Stimulated activated CD4-positive, alpha-beta T cell treated with anti-CD3 and anti-CD28 coated beads, Interleukin-4, amount 100 ng/mL, for 48 hours (primary cell): ENCODE data around the gene MAD1L1.
A peak's percentile ranks its signal among the peaks of the same experiment; 100 is the strongest.
"Not testable (repeated sequence)": the region's sequence is repeated elsewhere in the genome, so short reads cannot be mapped to it uniquely, and the experiment has no call there.

ENCODE experiments used
- DNase-seq, 2 donors: peaks; one replicate each; pipeline ENCODE4 v3.0.0-alpha.2; 2020; ENCODE audit warnings: low read depth in 2 of 2

Gene MAD1L1

DNA sequence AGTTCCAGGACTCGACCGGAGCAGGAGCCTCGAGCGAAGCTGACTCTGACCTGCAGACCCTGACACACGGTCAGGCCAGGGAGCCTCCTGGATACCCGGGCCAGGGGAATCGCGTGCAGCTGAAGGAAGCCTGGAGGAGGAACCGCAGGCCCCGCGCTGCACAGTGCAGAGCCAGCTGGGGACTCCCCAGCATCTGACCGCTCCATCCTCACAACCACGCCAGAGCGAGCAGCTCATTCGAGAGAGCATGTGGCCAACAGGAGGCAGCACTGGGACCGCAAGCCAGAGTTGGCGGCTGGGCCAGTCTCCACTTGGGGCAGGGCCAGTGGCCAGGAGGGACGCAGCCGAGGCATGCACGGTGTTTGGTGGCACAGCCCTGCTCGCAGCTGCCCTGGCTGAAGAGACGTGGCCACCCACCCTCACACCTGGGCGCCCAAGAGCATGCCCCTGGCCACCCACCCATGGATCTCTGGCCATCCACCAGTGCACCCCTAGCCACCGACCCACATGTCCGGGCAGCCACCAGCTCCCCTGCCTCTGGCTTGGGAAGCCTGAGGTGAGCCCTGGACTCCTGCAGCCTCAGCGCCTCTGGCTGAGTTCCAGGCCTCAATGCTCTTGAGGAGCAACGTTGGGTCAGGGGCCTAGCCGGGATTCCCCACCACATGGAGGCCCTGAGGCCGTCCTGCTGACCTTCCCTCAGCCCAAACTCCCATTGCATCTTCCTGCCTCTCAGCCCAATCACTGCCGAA, 348.7 kb downstream of the MAD1L1 start:
- DNase-seq, result no peak

DNA sequence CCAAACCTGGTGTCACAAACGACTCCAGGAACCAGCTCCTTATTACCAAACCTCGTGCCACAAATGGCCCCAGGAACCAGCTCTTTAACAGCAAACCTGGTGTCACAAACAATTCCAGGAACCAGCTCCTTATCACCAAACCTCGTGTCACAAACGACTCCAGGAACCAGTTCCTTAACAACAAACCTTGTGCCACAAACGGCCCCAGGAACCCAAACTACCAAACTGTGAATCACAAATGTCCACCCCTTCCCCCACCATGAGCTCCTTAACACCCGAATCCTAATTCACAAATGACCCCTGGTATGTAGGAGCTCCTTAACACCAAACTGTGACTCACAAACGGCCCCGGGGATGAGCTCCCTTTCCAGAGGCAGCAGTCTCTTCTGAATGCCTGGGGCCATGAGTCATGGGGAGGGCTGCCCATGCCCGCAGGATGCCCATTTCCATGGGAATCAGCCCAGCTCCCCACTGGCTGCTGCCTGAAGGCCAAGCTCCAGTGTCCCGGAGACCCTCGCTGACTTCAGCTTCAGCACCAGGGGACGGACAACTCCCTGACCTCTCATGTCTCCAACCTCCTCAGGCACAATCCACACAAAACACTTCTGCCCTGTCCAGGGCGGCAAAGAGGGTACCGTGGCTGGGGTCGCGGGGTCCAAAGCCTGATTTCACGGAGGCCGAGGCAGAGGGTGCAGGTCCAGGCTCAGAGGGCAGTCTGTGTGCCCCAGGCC, 349.5 kb downstream of the MAD1L1 start:
- DNase-seq, result no peak

- DNase-seq, result no peak
Observed at GRCh38 chr7:1882451-1882850, 350.3 kb downstream of the MAD1L1 start.

GRCh38 chr7:1881946-1882345, 350.8 kb downstream of the MAD1L1 start:
- DNase-seq, result no peak

- not testable (repeated sequence) for DNase-seq
Observed at GRCh38 chr7:1876641-1877040, 356.1 kb downstream of the MAD1L1 start.

GRCh38 chr7:1875392-1876199, 357.1 kb downstream of the MAD1L1 start:
- DNase-seq, result peak in 1 of 2 donors; percentile 3

GRCh38 chr7:1874590-1875391, 358.0 kb downstream of the MAD1L1 start:
- not testable (repeated sequence) for DNase-seq

GRCh38 chr7:1873857-1874589, 358.7 kb downstream of the MAD1L1 start:
- no peak for DNase-seq

DNA sequence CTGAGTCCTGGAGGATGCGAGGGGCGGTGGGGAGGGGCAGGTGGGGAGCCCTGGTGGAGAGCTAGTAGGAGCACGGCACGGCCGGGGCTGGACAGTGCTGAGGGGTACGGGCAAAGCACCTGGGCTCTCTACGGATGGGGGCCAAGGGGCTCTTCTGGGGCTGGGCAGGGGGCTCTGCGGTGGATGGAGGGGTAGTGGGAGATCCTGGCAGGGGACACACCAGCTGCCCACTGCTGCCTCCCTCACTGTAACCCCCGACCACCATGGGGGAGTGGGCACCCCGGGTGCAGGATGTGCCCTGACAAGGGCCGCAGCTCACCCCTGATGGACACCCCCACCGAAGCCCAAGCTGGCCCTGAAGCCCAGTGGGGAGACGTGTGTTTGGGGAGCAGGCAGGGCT, 359.3 kb downstream of the MAD1L1 start:
- DNase-seq, result no peak

- DNase-seq, result no peak
Observed at GRCh38 chr7:1873070-1873405, 359.7 kb downstream of the MAD1L1 start.

DNA sequence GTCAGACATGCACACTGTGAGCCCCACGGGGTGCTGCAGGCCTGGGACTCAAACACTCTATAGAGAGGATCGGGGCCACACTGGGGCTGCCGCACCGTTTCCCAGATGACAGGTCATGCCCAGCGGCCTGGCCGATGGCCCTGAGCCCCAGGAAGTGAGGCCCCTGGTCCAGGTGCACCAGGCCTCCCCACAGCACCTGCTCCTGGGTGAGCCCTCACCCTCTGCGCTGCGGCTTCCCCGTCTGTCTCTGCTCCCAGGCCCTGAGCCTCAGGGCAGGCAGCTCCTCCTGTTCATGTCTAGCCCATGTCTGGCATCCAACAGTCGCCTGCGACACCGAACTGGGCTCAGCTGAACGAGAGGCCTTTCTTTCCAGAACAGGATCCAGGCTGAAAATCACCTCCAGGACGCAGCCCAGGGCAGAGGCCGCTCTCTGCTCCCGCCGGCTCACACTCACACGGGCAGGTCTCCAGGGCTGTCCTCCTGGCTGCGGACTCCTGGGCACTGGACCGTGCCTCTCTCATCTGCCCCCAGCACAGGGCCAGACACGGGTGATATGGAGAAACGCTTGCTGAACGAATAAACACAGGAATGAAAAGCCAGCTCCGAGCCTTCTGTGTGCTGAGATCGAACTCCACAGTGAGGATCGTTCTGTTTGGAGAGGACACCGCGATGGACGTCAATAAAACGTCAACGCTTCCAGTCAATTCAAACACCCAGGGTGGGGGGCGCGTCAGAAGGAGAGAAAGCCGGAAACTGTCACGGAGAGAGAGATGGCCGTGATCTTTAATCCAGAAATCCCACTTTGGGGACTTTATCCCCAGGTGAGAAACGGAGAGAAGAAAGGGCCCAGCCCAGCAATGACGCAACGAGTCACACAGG, 360.3 kb downstream of the MAD1L1 start:
- DNase-seq, result no peak

DNA sequence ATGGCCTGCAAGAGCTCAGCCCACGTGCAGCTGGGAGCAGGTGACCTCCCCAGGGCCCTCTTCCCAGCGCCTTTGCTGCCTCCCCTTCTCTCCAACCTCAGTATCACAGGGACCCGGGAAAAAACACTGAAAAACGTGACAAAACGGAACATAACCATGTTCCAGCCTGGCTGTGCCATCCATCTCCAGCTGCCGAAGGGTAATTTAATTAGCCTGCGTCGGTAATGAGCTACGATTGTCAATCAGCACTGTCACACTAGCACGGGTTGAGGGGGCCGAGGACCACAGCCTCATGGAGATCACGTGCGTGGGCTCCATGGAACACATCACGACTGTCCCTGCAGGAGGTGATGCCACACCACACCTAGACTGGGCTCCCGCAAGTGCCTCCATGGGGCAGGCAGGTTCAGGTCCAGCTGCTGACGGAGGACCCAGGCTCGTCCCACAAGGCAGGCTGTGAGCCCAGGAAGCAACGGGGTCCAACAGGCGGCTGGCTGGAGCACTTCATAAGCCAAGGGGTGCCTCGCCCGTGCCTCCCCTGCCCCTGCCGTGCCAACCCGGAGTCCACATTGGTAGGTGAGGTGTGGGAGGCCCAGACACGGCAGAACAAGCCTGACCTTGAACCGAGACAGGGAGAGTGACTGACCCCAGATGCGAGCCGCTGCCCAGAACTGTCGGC, 363.2 kb downstream of the MAD1L1 start:
- no peak for DNase-seq

- no peak for DNase-seq
Observed at GRCh38 chr7:1868516-1869165, 364.1 kb downstream of the MAD1L1 start.

DNA sequence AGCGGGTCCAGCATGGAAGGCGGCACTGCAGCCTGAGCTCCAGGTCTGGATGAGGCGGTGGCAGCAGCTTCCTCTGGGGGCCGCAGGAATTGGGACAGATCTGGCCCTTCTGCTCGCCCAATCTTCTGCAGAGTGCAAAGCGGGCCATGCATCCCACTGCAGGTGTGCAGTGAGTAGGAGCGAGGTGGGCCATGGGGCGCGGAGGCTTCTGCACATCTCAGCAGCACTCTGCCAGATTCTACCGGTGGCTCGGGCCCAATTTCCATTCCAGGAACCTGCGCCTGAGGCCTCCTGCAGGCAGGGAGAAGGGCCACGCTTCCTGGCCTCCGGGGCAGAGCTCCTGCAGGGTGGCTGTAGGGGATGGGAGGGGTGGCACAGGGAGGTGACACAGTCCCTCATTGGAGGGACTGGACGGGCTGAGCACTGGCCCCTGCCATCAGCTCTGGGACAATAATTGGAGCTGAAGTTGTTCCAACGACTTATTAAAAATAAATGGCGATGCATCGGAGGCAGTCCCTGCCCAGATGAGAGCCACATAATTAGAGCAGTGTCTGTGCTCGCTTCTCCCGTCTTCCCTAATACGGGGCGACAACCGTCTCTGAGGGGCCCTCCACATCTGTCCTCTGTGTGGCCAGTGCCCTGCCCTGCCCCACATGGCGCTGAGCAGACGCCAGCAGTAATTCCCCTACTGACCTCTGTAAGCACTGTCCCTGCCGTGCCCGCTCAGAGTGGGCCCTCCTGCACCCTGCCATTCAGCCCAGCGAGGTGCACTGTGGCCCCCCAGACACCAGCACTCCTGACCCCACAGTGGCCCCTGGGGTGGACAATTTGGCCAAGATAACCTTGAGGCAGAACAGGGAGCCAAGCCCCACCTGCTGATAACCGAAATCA, 365.1 kb downstream of the MAD1L1 start:
- no peak for DNase-seq

GRCh38 chr7:1866601-1867000, 366.1 kb downstream of the MAD1L1 start:
- DNase-seq, result no peak

DNA sequence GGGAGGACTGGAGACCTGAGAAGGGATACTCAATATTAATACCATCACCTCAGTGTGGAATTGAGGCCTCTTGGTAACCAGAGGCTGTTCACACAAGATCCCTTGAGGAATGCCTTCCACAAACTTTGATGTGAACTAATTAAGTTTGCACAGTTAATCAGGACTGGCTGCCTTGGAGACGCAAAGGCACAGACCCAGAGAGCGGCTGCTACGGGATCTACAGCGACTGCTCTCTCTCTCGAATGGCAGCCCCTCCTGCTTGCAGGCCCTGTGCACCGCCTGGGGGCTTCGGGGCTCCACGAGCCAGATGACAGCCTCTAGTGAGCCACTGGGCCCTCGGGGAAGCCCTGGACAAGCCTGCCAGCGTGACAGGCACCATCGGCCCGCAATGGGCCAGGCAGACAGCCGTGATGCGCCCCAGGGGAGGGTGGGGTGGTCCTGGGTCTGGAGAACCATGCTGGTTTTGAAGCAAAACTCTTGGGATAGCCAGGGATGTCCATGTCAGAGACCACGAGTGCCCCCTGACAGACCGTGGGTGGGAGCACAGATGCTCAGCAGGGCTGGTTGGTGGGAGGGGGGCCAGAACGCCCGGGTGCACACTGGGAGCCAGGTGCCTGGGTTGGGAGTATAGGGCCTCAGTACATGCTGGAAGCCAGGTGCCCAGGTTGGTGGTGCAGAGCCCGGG, 367.0 kb downstream of the MAD1L1 start:
- DNase-seq, result no peak

- no peak for DNase-seq
Observed at GRCh38 chr7:1865000-1865555, 367.7 kb downstream of the MAD1L1 start.
